Measurements from ENCODE around the gene B3GNT8.

GRCh38 chr19:41421973-41422372, 5.2 kb downstream of the B3GNT8 start:
- TF ChIP-seq CTCF (IDR thresholded peaks at IDR 0.05; ENCODE audit: poor library complexity) (no peak), EZH2 (IDR thresholded peaks at IDR 0.05; ENCODE audit: borderline replicate concordance) (no peak), EZH2phosphoT487 (IDR thresholded peaks at IDR 0.05; ENCODE audit: low read depth, severe bottlenecking, unreplicated experiment) (no peak)

Measured in hepatocyte (in vitro differentiated cells).